ENCODE measurements around the gene RHBDF2.

Gene RHBDF2

GRCh38 chr17:76428511-76428910, 72.7 kb downstream of the RHBDF2 start:
- H3K4me3 ChIP-seq (ENCODE audit: low read depth, low read length) = no peak overlapping the region
- peaks cover 3% of the 10 kb centered on the region; the same call in 1 of the 2 replicates for H3K36me3 ChIP-seq (ENCODE audit: control insufficient read depth, insufficient read depth, low read length)
- no peak overlapping the region for H3K27ac ChIP-seq (ENCODE audit: low read depth, low read length)
- H3K9ac ChIP-seq (ENCODE audit: low read length) = no peak overlapping the region
- no peaks in the 10 kb centered on the region for H3K27me3 ChIP-seq (ENCODE audit: control insufficient read depth, insufficient read depth, low read length)
- peaks cover 19% of the 10 kb centered on the region for H3K4me1 ChIP-seq (ENCODE audit: control insufficient read depth, insufficient read depth, low read length)
- H3K9me3 ChIP-seq (ENCODE audit: control insufficient read depth, insufficient read depth, low read depth, low read length) = no peaks in the 10 kb centered on the region

- Histone ChIP-seq H3K27ac (ENCODE audit: low read depth, low read length) (no peak overlapping the region), H3K27me3 (ENCODE audit: control insufficient read depth, insufficient read depth, low read length) (no peaks in the 10 kb centered on the region), H3K4me1 (ENCODE audit: control insufficient read depth, insufficient read depth, low read length) (peaks cover 19% of the 10 kb centered on the region), H3K9me3 (ENCODE audit: control insufficient read depth, insufficient read depth, low read depth, low read length) (no peaks in the 10 kb centered on the region), H3K36me3 (ENCODE audit: control insufficient read depth, insufficient read depth, low read length) (peaks cover 3% of the 10 kb centered on the region; the same call in 1 of the 2 replicates), H3K4me3 (ENCODE audit: low read depth, low read length) (no peak overlapping the region), H3K9ac (ENCODE audit: low read length) (no peak overlapping the region)
These were observed 73.6 kb downstream of the RHBDF2 start for GRCh38 chr17:76427501-76428231.

GRCh38 chr17:76426853-76427252, 74.4 kb downstream of the RHBDF2 start:
- Histone ChIP-seq H3K4me1 (ENCODE audit: control insufficient read depth, insufficient read depth, low read length) (peaks cover 13% of the 10 kb centered on the region), H3K36me3 (ENCODE audit: control insufficient read depth, insufficient read depth, low read length) (peaks cover 5% of the 10 kb centered on the region; the same call in 1 of the 2 replicates), H3K27ac (ENCODE audit: low read depth, low read length) (no peak overlapping the region), H3K27me3 (ENCODE audit: control insufficient read depth, insufficient read depth, low read length) (no peaks in the 10 kb centered on the region), H3K4me3 (ENCODE audit: low read depth, low read length) (no peak overlapping the region), H3K9ac (ENCODE audit: low read length) (no peak overlapping the region), H3K9me3 (ENCODE audit: control insufficient read depth, insufficient read depth, low read depth, low read length) (no peaks in the 10 kb centered on the region)

GRCh38 chr17:76422860-76423259, 78.4 kb downstream of the RHBDF2 start:
- no peaks in the 10 kb centered on the region for H3K27me3 ChIP-seq (ENCODE audit: control insufficient read depth, insufficient read depth, low read length)
- no peak overlapping the region for H3K4me3 ChIP-seq (ENCODE audit: low read depth, low read length)
- no peaks in the 10 kb centered on the region for H3K9me3 ChIP-seq (ENCODE audit: control insufficient read depth, insufficient read depth, low read depth, low read length)
- H3K4me1 ChIP-seq (ENCODE audit: control insufficient read depth, insufficient read depth, low read length) = peaks cover 13% of the 10 kb centered on the region
- no peak overlapping the region for H3K27ac ChIP-seq (ENCODE audit: low read depth, low read length)
- H3K9ac ChIP-seq (ENCODE audit: low read length) = no peak overlapping the region
- peaks cover 4% of the 10 kb centered on the region for H3K36me3 ChIP-seq (ENCODE audit: control insufficient read depth, insufficient read depth, low read length)

- H3K27ac ChIP-seq (ENCODE audit: low read depth, low read length) = no peak overlapping the region
- no peaks in the 10 kb centered on the region for H3K9me3 ChIP-seq (ENCODE audit: control insufficient read depth, insufficient read depth, low read depth, low read length)
- peaks cover 8% of the 10 kb centered on the region for H3K36me3 ChIP-seq (ENCODE audit: control insufficient read depth, insufficient read depth, low read length)
- peaks cover 13% of the 10 kb centered on the region for H3K4me1 ChIP-seq (ENCODE audit: control insufficient read depth, insufficient read depth, low read length)
- H3K4me3 ChIP-seq (ENCODE audit: low read depth, low read length) = no peak overlapping the region
- no peak overlapping the region for H3K9ac ChIP-seq (ENCODE audit: low read length)
- no peaks in the 10 kb centered on the region for H3K27me3 ChIP-seq (ENCODE audit: control insufficient read depth, insufficient read depth, low read length)
These were observed 78.8 kb downstream of the RHBDF2 start for GRCh38 chr17:76422406-76422805.

- peaks cover 9% of the 10 kb centered on the region for H3K36me3 ChIP-seq (ENCODE audit: control insufficient read depth, insufficient read depth, low read length)
- no peak overlapping the region for H3K9ac ChIP-seq (ENCODE audit: low read length)
- no peak overlapping the region for H3K27ac ChIP-seq (ENCODE audit: low read depth, low read length)
- no peaks in the 10 kb centered on the region for H3K27me3 ChIP-seq (ENCODE audit: control insufficient read depth, insufficient read depth, low read length)
- peaks cover 13% of the 10 kb centered on the region for H3K4me1 ChIP-seq (ENCODE audit: control insufficient read depth, insufficient read depth, low read length)
- no peaks in the 10 kb centered on the region for H3K9me3 ChIP-seq (ENCODE audit: control insufficient read depth, insufficient read depth, low read depth, low read length)
- no peak overlapping the region for H3K4me3 ChIP-seq (ENCODE audit: low read depth, low read length)
These were observed 80.2 kb downstream of the RHBDF2 start for GRCh38 chr17:76421044-76421407.

All from HUES6 (cell line).